Stimulated activated CD4-positive, alpha-beta T cell treated with anti-CD3 and anti-CD28 coated beads, Interleukin-4, amount 100 ng/mL, for 24 hours (primary cell): ENCODE data around the gene RIOK3.
"Not testable (repeated sequence)": the region's sequence is repeated elsewhere in the genome, so short reads cannot be mapped to it uniquely, and the experiment has no call there.

Source experiments
- DNase-seq: peaks from one replicate; pipeline ENCODE4 v3.0.0-alpha.2; 2020

RIOK3 gene

DNA sequence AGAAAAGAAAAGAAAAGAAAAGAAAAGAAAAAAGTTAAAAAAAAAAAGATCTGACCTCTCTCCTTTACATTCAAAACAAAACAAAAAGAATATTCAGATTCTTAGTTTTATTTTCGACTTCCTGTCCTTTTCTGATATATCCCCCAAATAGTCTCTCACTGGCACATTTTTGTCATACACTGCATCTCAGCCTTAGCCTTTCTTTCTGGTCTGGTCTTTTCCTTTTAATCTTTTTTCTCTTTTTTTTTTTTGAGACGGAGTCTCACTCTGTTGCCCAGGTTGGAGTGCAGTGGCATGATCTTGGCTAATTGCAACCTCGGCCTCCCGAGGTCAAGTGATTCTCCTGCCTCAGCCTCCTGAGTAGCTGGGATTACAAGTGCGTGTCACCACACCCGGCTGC lies 1.6 kb upstream of the RIOK3 start:
- no peak for DNase-seq

GRCh38 chr18:23452347-23452727 lies 750 bp upstream of the RIOK3 start:
- no peak for DNase-seq

DNA sequence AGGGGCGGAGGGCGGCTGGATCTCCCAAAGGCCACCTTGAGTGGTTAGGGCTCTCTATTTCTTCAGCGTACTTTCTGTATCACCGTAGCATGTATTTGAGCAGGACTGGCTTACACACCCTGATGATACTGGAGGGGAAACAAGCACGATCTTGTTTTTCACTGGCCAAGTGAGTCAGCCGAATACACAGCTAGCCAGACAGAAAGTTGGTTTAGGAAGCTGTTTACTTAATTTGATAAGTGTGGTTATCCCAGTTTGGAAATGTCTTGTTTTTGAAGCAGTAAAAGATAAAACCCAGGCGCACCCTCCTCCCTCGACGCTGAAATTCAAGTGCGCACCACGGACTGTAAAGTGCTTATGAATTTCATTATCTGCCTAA lies 582 bp downstream of the RIOK3 start:
- DNase-seq, result no peak

- no peak for DNase-seq
Measured at GRCh38 chr18:23456835-23457234, 3.7 kb downstream of the RIOK3 start.

GRCh38 chr18:23458830-23459529 lies 5.9 kb downstream of the RIOK3 start:
- DNase-seq, result no peak

DNA sequence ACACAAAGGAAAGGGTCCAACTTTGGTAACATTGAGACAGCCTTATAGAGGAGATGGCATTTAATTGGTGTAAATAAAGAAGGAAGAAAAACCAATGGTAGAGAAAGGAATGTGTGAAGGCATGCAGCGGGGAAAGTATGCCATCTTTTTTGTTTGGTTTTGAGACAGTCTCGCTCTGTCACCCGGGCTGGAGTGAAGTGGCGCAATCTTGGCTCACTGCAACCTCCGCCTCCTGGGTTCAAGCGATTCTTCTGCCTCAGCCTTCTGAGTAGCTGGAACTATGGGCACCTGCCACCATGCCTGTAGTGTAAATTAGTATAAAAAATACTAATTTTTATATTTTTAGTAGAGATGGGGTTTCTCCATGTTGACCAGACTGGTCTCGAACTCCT lies 6.4 kb downstream of the RIOK3 start:
- DNase-seq, result no peak

DNA sequence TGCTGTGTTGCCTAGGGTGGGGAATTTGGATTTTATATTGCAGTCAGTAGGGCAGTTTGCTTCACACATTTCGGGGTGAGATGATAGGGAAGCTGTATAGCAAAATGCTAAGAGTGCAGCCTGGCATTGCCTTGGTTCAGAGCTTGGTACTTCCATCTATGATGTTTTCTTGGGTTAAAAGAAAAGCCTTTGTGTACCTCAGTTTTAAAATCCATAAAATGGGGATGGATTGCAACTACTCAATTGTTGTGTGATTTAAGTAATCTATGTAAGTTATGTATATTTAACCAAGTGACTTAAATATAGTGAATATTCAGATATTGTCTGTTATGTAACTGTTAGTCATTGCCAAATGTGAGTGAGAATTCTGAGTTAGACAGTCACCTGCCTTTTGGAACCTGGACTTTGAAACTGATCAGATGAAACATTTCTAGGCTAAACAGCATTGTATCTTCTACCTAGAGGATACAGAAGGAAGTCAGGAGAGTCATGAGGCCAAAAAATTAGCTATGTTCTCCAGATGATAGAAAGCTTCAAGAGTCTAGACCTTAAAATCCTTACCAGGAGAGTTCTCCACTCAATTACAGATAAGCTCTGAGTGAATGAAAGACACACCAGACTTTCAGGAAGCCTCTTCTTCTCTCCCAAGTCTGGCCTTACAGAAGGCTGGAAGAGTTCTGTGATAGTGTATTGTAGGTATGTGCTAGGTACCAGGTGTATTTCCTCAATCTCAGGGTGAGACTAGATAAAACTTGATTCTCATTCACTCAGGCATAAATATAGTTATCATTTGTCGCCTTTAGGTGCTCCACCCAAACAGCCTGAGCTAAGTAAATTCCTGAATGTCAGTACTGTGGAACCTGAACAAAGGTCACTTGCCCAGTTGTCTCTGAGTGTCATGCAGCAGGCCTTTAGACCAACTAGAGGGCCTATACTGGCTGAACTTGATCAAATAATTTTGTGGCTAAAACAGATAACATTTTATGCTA lies 7.5 kb downstream of the RIOK3 start:
- DNase-seq, result no peak

DNA sequence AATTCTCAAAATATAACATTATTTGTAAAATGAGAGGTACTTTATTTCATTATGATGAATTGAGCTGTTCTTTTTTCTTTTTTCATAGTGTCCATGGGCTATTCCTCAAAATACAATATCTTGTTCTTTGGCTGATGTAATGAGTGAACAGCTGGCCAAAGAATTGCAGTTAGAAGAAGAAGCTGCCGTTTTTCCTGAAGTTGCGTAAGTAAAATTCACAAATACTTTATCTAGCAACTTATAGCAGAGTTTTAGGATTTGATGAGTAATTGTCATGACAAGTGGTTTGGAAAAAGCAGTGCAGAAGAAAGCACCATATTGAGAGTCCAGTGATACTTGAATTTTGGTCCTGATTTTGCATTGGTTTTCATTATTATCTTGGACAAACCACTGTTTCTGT lies 9.8 kb downstream of the RIOK3 start:
- DNase-seq, result no peak

DNA sequence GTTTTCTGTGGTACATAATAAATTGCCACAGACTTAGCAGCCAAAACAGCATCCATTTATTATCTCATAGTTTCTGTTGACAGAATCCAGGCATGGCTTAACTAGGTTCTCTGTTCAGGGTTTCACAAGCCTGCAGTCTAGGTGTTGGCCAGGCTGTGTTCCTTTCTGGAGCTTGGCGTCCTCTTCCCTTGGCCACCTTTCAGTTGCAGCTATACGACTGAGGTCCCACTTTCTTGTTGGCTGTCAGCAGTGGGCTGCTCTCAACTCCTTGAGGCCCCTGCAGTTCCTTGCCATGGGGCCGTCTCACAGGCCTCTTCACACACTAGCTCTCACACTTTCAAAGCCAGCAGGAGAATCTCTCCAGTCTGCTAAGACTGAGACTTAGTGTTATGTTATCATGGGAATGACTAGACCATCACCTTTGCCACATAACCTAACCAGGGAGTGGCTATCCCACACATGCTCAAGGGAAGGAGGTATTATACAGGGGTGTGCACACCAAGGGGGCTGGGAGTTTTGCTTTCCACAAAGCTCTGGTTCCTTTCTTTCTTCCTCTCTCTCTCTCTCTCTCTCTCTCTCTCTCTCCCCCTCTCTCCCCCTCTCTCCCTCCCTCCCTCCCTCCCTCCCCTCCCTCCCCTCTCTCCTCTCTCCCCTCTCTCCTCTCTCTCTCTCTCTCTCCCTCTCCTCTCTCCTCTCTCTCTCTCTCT lies 15.8 kb downstream of the RIOK3 start:
- DNase-seq, result no peak

- no peak for DNase-seq
Measured at GRCh38 chr18:23470620-23471387, 17.7 kb downstream of the RIOK3 start.

GRCh38 chr18:23471486-23471885 lies 18.4 kb downstream of the RIOK3 start:
- no peak for DNase-seq

DNA sequence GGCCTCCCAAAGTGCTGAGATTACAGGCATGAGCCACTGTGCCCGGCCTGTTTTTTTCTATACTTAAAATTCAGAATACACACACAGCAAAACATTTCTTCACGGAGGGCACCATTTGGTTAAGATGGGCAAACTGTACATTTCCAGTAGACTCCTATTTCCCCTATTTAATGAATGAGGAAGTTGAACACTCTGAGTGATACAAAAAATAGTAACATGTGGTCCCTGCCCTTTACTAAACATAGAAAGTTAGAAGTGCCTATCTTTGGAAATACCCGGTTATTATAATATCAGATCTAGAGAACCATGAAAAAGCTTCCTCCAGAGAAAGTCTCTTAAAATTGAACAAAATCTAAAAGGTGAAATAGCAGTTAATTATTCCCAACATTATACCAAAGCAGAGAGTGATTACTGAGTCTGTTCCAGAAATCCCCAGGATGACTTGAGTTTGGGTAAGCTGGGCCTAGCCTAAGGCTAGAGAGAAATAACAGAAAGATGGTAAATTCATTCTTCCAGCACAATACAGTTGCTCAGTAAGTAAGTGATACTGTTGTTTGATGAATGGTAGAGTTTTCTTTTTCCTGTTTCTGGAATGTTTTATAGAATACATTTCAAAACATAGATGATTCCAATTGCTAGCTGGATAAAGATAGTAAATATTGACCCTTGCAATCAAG lies 26.9 kb downstream of the RIOK3 start:
- DNase-seq, result no peak

GRCh38 chr18:23484561-23485182 lies 31.6 kb downstream of the RIOK3 start:
- no peak for DNase-seq

DNA sequence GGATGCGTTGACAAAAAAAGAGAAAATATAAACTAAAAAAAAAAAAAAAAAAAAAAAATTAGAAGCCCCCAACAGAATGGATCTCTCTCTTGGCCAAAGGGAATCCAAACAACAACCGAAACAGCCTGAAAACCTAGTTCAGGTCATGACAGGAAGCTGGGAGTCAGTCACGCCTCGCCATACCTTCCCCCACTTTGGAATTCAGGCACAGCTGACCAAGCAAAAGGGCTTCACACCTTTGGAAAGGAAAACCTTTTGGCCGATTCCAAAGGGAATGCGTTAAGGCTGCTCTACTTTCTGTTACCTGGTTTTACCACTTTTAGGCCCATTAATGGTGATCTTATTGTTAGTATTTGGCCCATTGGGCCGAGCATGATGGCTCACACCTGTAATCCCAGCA lies 32.3 kb downstream of the RIOK3 start:
- DNase-seq, result no peak

- DNase-seq, result peak; percentile 45
Measured at GRCh38 chr18:23487738-23488570, 34.9 kb downstream of the RIOK3 start.

GRCh38 chr18:23489586-23489985 lies 36.5 kb downstream of the RIOK3 start:
- DNase-seq, result not testable (repeated sequence)

DNA sequence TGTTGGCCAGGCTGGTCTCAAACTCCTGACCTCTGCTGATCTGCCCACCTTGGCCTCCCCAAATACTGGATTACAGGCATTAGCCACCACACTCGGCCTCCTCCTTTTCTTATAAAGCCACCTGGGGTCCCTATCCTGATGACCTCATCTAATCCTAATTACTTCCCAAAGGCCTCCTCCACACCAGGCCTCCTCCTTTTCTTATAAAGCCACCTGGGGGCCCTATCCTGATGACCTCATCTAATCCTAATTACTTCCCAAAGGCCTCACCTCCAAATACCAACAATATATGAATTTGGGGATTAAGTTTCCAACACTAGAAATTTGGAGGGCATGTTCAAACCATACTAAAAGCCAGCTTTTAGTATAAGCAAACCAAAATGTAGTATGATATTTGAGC lies 40.6 kb downstream of the RIOK3 start:
- DNase-seq, result no peak

DNA sequence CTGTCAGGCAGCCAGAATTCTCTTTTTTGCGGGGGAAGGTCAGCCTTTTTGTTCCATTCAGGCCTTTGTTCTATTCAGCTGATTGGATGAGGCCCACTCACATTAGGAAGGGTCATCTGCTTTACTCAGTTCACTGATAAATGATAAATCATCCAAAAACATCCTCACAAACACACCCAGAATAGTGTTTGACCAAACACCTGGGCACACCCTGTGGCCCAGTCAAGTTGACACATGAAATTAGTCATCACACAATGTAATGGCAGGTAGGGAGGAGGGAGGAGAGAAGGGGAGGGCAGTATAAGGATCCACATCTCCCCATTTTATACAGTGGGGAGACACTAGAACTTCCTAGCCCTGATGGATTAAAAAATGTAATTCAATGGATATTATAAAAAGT lies 41.9 kb downstream of the RIOK3 start:
- DNase-seq, result no peak

GRCh38 chr18:23495723-23496440 lies 42.8 kb downstream of the RIOK3 start:
- DNase-seq, result no peak

DNA sequence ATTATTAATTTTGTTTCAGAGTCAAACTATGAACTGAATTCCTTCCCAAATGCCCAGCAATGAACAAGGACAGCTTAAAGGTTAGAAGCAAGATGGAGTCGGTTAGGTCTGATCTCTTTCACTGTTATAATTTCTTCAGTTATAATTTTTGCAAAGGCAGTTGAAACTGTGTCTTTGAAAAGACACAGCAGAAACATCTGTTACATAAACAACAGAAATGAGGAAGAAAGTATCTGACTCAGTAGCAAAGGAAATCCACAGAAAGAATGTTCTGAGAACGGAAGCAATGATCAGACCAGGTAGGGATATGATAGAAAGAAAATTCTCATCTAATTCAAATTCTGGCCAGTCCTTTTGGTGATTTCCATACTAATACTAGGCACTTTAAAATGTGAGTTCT lies 45.0 kb downstream of the RIOK3 start:
- DNase-seq, result no peak
